Measurements from ENCODE around the gene ARHGDIA.

DNA sequence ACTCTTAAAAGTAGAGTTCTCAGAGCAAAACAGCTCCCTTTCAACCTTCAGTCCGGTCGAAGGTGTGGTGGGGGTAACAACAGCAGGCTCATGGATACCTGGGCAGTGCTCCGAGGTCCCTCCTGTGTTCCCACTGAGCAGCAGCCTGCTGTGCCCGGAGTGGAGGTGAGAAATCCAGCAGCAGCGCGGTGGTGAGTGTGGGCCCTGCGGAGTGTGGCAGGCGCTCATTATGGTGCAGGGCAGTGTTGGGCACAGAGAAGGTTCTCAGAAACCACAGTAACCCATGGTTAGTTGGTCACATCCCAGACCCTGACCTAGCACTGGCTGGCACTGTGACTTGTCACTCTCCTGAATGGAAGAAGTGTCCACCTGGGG is 5.8 kb downstream of the ARHGDIA start:
- TF ChIP-seq, protein P1, sequence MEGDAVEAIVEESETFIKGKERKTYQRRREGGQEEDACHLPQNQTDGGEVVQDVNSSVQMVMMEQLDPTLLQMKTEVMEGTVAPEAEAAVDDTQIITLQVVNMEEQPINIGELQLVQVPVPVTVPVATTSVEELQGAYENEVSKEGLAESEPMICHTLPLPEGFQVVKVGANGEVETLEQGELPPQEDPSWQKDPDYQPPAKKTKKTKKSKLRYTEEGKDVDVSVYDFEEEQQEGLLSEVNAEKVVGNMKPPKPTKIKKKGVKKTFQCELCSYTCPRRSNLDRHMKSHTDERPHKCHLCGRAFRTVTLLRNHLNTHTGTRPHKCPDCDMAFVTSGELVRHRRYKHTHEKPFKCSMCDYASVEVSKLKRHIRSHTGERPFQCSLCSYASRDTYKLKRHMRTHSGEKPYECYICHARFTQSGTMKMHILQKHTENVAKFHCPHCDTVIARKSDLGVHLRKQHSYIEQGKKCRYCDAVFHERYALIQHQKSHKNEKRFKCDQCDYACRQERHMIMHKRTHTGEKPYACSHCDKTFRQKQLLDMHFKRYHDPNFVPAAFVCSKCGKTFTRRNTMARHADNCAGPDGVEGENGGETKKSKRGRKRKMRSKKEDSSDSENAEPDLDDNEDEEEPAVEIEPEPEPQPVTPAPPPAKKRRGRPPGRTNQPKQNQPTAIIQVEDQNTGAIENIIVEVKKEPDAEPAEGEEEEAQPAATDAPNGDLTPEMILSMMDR (IDR thresholded peaks at IDR 0.05), result no peak
- TF ChIP-seq NFE2L1 (CRISPR knock-in tag; IDR thresholded peaks at IDR 0.05), result no peak
- TF ChIP-seq NR2C2 (CRISPR knock-in tag; IDR thresholded peaks at IDR 0.05), result no peak
- TF ChIP-seq, protein P2, sequence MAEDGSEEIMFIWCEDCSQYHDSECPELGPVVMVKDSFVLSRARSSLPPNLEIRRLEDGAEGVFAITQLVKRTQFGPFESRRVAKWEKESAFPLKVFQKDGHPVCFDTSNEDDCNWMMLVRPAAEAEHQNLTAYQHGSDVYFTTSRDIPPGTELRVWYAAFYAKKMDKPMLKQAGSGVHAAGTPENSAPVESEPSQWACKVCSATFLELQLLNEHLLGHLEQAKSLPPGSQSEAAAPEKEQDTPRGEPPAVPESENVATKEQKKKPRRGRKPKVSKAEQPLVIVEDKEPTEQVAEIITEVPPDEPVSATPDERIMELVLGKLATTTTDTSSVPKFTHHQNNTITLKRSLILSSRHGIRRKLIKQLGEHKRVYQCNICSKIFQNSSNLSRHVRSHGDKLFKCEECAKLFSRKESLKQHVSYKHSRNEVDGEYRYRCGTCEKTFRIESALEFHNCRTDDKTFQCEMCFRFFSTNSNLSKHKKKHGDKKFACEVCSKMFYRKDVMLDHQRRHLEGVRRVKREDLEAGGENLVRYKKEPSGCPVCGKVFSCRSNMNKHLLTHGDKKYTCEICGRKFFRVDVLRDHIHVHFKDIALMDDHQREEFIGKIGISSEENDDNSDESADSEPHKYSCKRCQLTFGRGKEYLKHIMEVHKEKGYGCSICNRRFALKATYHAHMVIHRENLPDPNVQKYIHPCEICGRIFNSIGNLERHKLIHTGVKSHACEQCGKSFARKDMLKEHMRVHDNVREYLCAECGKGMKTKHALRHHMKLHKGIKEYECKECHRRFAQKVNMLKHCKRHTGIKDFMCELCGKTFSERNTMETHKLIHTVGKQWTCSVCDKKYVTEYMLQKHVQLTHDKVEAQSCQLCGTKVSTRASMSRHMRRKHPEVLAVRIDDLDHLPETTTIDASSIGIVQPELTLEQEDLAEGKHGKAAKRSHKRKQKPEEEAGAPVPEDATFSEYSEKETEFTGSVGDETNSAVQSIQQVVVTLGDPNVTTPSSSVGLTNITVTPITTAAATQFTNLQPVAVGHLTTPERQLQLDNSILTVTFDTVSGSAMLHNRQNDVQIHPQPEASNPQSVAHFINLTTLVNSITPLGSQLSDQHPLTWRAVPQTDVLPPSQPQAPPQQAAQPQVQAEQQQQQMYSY (CRISPR knock-in tag; IDR thresholded peaks at IDR 0.05), result no peak
